Mucosa of descending colon (tissue), 3 donors: ENCODE results near the gene PRR29. TPM values are rescaled to one million over a fixed set of nuclear protein-coding genes. Genes with fewer than 3 reads are reported as not detected.

Source experiments
- ATAC-seq: fragments of 200-7000 bp; cut with Tn5 transposase; one replicate; pipeline ENCODE4 v1.9.1; 2020; ENCODE audit warnings: mild to moderate bottlenecking, moderate library complexity
- DNase-seq, 3 donors: peaks; one replicate each; pipeline ENCODE4 v3.0.0-alpha.2; 2020
- H3K36me3 ChIP-seq: fragments of 200-600 bp; one replicate; pipeline ENCODE4 v1.8.0; 2021; ENCODE audit warnings: low read depth, mild to moderate bottlenecking
- H3K4me1 ChIP-seq: fragments of 200-600 bp; one replicate; pipeline ENCODE4 v1.8.0; 2021; ENCODE audit warnings: low read depth, mild to moderate bottlenecking
- H3K4me3 ChIP-seq: fragments of 200-600 bp; one replicate; pipeline ENCODE4 v1.8.0; 2021; ENCODE audit warnings: mild to moderate bottlenecking
- H3K9me3 ChIP-seq: fragments of 200-600 bp; one replicate; pipeline ENCODE4 v1.8.0; 2021; ENCODE audit warnings: mild to moderate bottlenecking
- intact Hi-C, 2 donors: fragments of 100-400 bp; cut with DNase I in 1 of 2; cut with micrococcal nuclease in 1 of 2; formaldehyde crosslinking; loops; one replicate each; pipeline versions ENCODE4 v1.11.0 to v1.11.1; 2022; cut with DNase I, micrococcal nuclease
- total RNA-seq, 3 donors: library from RNA; stranded (reverse); fragmentation: NEBNext Ultra II Directional in 2 of 3; extraction: Animal tissue kit (Norgen Biotek cat#: 25700) in 2 of 3; gene quantifications; one replicate each; pipeline versions ENCODE4 v1.2.1 to v1.2.4, GENCODE V29; 2021 to 2023
- TF ChIP-seq, protein P1 (sequence below): fragments of 200-600 bp; IDR thresholded peaks from one replicate; pipeline ENCODE4 v1.8.0; 2022; ENCODE audit warnings: antibody characterized with exemption, mild to moderate bottlenecking
- donor health status: DM: no; HTN: no; CAD: no; lungs with moderate emphysema.
- donor health status: DM: no; HTN: no; CAD: no.
- donor health status: DM: no; HTN: yes; CAD: no.

The PRR29 gene
- total RNA-seq, 3 donors from 2014 or later: not detected

DNA sequence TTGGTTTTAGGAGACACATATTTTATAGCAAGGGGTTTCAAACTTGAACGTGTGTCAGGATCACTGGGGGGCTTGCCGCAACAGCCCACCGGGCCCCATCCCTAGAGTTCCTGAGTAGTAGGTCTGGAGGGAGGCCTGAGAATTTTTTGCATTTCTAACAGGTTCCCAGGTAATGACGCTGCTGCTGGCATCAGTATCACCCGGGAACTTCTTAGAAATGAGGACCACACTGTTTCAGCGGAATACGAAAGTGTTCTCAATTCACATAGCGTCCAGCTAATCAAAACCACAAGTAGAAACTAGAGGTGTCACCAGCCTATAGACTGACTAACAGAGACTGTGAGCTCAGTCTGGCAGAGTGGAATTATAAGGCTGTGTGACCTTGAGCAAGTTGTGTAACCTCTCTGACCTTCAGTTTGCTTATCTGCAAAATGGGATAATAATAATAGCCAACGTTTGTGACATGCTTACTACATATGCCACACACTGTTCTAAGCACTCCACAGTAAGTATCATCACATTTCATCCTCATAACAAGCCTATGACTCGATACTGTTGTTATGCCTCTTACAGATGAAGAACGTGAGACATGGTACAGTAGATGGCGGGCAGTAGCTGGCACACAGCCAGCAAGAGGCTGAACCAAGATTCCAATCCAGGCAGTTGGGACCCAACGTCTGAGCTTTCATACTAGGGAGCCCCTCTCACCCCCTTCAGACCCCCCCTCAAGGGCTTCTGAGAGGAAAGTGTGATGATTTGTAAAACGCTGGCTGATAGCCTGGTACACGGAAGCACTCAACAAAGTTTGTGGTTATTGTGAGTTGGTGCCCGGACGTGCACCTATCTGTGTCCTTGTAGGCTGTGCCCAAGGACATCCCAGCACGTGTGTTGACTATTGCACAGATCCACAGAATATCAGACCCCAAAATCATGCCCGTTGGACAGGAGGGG is 26.9 kb downstream of the PRR29 start:
- Histone ChIP-seq H3K4me1 (peaks cover 6% of the 10 kb centered on the region), H3K9me3 (no peaks in the 10 kb centered on the region), H3K36me3 (no peaks in the 10 kb centered on the region), H3K4me3 (no peak overlapping the region)
- ATAC-seq (peak; percentile 35), DNase-seq (peak in 1 of 3 donors; percentile 23)
- intact Hi-C loops: loop anchor here in 1 of 2 donors (5.0 to 10.0 kb wide), 2 partner anchors 80 to 107 kb away; partner anchors contain the start of gene ERN1
- TF ChIP-seq, protein P1, sequence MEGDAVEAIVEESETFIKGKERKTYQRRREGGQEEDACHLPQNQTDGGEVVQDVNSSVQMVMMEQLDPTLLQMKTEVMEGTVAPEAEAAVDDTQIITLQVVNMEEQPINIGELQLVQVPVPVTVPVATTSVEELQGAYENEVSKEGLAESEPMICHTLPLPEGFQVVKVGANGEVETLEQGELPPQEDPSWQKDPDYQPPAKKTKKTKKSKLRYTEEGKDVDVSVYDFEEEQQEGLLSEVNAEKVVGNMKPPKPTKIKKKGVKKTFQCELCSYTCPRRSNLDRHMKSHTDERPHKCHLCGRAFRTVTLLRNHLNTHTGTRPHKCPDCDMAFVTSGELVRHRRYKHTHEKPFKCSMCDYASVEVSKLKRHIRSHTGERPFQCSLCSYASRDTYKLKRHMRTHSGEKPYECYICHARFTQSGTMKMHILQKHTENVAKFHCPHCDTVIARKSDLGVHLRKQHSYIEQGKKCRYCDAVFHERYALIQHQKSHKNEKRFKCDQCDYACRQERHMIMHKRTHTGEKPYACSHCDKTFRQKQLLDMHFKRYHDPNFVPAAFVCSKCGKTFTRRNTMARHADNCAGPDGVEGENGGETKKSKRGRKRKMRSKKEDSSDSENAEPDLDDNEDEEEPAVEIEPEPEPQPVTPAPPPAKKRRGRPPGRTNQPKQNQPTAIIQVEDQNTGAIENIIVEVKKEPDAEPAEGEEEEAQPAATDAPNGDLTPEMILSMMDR: no peak

DNA sequence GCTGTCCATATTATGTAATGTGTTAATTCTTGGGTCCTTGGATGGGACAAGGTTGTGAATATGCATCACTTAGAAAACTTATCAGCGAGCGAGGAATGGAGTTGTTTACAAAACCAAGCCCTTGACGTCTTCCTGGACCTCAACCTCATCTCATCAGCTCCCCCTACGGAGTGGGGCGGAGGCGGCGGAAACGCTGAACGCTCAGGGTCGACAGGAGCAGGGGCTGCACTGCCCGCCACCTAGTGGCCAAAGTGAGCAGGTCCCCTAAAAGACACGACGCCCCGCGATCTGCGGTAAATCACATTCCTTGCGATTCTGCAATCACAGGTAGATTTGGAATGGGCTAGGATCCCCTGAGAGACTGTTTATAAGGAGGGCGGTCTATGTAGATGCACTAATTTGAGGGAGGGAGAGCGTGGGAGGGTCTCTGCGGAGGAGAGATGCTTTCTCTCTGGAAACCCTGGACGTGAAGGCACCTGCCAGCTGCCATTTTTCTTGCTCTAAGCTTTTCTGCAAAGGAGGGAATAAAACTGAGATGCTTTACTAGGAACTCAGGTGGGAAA is 27.7 kb downstream of the PRR29 start:
- no peaks in the 10 kb centered on the region for H3K9me3 ChIP-seq
- intact Hi-C loops: loop anchor here (2.0 to 10.0 kb wide), 3 partner anchors 81 to 109 kb away; partner anchors contain the start of gene ERN1 (in 1 of the 2)
- DNase-seq: peak; percentile 79 to 93 (median 86)
- peaks cover 6% of the 10 kb centered on the region for H3K4me1 ChIP-seq
- no peak overlapping the region for H3K4me3 ChIP-seq
- H3K36me3 ChIP-seq: no peaks in the 10 kb centered on the region
- ATAC-seq: peak; percentile 94
- TF ChIP-seq, protein P1: peak; percentile 83

DNA sequence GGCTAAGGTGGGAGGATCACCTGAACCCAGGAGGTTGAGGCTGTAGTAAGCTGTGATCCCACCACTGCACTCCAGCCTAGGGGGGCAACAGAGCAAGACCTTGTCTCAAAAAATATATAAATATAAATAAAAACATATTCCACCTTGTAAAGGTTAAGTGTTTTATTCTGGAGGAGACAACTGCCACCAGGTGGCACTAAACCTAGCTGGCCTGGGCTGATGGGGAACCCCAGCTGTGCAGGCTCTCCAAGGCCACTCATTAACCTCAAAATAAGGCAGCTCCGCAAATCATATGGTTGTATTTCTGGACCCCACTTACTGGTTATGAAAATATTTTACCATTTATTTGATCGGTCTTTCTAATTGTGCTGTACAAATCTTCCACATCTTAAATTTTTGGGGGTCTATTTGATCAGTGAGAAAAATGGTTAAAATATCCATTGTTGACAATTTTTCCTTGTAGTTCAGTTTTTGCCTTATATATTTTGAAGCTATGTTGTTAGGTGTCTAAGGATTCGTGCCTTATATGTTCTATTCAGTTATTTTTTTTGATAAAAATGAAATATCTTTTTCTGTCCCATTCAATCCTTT is 30.8 kb downstream of the PRR29 start:
- TF ChIP-seq, protein P1: peak; percentile 37
- intact Hi-C loops: loop anchor here in 1 of 2 donors (5.0 to 10.0 kb wide), 2 partner anchors 84 to 103 kb away; partner anchors contain the start of gene ERN1
- DNase-seq (peak in 2 of 3 donors; percentile 57 to 90), ATAC-seq (peak; percentile 65)
- H3K4me1 ChIP-seq: peaks cover 6% of the 10 kb centered on the region
- no peaks in the 10 kb centered on the region for H3K36me3 ChIP-seq
- no peak overlapping the region for H3K4me3 ChIP-seq
- H3K9me3 ChIP-seq: no peaks in the 10 kb centered on the region

DNA sequence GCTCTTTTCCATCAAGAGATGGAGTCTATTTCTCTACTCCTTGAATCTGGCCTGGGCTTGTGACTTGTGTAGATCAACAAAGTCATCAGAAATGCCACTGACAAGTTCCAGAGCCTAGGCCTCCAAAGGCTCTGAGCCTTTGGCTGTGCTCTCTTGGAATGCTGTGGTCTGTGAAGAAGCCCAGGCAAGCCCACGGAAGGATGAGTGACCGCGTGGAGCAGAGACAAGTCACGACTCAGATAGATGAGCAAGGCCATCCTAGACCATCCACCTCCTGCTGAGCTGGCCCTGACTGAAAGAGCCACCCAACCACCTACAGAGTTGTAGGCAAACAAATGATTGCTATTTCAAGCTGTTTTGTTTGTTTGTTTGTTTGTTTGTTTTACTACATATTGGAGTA is 33.9 kb downstream of the PRR29 start:
- no peaks in the 10 kb centered on the region for H3K4me1 ChIP-seq
- intact Hi-C loops: no loop called here
- ATAC-seq: no peak
- no peak for DNase-seq
- H3K9me3 ChIP-seq: no peaks in the 10 kb centered on the region
- no peak overlapping the region for H3K4me3 ChIP-seq
- no peaks in the 10 kb centered on the region for H3K36me3 ChIP-seq
- TF ChIP-seq, protein P1: no peak

DNA sequence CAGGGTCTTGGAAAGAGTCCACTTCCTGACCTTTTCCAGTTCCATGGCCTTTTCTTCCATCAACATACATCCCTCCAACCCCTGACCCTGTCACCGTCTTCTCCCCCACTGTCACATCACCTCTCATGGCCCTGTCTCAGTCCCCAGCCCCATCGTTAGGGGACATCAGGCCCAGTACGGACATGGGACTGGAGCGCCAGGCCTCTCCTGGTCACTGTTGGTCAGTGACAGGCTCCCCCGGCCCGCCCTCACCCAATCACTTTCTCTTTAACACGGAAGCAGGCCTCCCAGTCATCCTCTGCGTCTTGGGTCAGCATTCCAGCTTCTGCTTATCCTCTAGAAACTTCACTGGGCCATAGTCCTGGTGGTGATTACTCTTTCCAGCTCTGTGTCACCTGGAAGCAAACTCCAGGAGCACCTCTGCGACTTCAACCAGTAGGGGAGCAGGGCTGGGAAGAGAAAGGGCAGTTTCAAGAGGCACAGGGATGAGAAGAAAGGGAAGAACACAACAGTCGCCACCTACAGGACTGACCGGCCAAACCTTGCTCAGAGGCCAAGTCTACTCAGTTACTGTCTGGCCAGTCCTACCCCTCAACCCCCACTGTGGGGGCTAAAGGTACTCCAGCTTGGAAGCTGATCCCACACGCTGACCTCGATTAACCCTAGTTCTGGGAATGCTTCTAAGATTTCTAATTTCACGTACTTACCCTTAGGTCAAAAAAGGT is 38.2 kb downstream of the PRR29 start:
- H3K36me3 ChIP-seq: no peaks in the 10 kb centered on the region
- H3K4me3 ChIP-seq: no peak overlapping the region
- no peaks in the 10 kb centered on the region for H3K9me3 ChIP-seq
- peaks cover 3% of the 10 kb centered on the region for H3K4me1 ChIP-seq
- DNase-seq: no peak
- intact Hi-C loops: no loop called here
- no peak for ATAC-seq
- TF ChIP-seq, protein P1: no peak
